ENCODE data around the gene RASSF5.
A peak's percentile ranks its signal among the peaks of the same experiment; 100 is the strongest.

GRCh38 chr1:206608108-206608698 is 100.9 kb downstream of the RASSF5 start:
- TF ChIP-seq CTCF (IDR thresholded peaks at IDR 0.05) (peak; percentile 83), RCOR1 (IDR thresholded peaks at IDR 0.05; ENCODE audit: low read depth, low read length) (no peak), CHD2 (IDR thresholded peaks at IDR 0.05; ENCODE audit: low read length, partially characterized antibody) (no peak), POLR2A (IDR thresholded peaks at IDR 0.05; ENCODE audit: low read length) (no peak)
